Occipital lobe (tissue), 2 donors: Measurements from ENCODE around the gene RBM20. TPM values are rescaled to one million over a fixed set of nuclear protein-coding genes. Genes with fewer than 3 reads are reported as not detected.
"Not testable (repeated sequence)": the region's sequence is repeated elsewhere in the genome, so short reads cannot be mapped to it uniquely, and the experiment has no call there.

Experiments
- DNase-seq: peaks from one replicate; lab custom pipeline; 2025; lab: John Stamatoyannopoulos, UW
- total RNA-seq: library from RNA; depleted of rRNA; stranded (reverse); fragments of >200 nt; gene quantifications from one replicate; pipeline ENCODE4 v1.2.3, GENCODE V29; 2014

The RBM20 gene
- total RNA-seq, 1 donor from 2014 or later = 2.2 TPM

DNA sequence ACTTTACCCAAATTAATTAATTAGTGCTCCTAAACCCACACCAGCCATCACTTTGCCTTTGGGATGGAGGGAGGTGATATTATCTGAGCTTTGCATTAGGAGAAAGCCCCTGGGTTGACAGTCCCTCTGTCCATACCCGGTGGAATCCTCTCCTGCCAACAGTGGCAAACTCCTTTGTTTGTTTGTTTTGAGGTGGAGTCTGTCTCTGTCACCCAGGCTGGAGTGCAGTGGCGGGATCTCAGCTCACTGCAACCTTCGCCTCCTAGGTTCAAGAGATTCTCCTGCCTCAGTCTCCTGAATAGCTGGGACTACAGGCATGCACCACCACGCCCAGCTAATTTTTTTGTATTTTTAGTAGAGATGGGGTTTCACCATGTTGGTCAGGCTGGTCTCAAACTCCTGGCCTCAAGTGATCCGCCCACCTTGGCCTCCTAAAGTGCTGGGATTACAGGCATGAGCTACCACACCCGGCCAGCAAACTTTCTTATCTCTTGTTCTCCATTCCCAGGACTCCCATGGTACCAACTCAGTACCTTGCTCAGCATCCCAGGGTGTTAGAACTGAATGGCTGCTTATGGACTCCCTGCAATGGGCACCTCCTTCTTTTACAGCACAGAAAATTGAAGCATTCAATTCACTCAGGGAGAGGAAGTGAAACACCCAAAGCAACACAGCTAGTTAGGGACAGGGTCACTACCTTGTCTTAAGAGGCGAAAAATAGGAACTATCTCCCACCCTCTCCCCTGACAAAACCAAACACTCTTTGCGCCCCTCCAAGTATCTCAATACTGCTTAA is 223.1 kb downstream of the RBM20 start:
- DNase-seq = not testable (repeated sequence)

DNA sequence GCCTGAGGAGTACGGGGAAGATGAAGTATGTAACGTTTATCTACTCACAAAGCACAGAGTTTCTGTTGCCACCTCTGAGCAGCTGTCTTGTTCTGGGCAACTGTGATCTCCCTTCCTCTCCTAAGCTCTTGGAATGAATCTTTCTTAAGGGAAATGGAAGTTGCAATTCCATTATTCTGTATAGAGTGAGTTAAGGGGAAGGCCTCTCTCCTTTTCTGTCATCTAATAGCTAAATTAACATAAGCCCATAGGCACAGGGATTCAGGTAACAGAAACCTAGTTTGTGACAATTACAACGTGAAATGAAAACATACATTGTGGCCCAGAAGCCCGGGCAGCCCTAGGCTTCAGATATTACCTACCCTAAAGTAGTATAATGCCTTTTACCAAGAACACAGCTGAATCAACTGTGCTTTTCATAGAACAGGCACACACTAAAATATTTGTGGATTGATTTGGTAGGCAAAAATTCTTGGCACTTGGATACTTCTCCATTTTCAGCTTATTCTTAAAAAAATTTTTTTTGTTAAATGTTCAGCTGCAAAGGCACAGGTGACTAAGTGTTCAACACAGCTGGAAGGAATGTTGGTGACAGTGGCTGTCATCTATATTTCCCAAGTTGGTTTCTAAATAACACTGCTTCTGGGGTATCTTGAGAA is 223.8 kb downstream of the RBM20 start:
- DNase-seq = no peak

DNA sequence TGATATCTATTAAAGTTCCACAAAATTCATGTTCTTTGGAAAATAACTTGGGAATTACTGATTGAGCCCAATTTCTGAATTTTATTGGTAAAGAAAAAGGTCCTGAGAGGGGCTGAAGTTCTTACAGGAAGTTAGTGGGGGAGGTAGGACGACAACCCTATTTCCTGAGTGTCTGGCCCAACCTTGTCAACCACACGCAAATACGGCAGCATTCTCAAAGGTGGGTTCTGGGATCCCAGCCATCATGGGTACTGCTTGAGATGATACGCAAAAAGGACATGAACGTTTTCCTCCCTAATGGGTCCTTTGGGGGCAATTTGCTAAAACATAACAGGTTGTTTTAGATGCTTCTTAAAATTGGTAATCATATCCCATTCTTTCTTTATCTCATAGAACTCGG is 224.8 kb downstream of the RBM20 start:
- no peak for DNase-seq

DNA sequence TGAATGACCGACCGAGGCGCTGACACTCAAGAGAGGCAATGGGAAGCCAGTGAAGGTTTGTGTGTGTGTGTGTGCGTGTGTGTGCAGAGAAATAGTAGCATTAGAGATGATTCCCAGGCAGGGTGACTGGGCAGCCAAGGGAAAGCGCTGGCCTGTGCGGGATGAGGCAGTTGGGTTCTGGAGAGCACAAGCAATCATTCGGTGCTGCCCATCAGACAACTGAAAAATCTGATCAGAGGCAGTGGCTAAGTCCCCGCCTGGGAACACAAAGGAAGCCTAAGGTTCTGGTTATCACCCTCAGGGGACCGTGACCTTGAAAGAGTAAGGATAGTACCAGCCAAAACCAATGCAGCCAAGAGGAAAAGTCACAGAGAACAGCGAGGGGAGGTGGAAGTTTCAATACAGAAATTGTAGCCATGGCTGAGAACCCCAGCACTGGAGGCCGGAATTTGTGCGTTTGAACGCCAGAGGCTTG is 226.7 kb downstream of the RBM20 start:
- no peak for DNase-seq

DNA sequence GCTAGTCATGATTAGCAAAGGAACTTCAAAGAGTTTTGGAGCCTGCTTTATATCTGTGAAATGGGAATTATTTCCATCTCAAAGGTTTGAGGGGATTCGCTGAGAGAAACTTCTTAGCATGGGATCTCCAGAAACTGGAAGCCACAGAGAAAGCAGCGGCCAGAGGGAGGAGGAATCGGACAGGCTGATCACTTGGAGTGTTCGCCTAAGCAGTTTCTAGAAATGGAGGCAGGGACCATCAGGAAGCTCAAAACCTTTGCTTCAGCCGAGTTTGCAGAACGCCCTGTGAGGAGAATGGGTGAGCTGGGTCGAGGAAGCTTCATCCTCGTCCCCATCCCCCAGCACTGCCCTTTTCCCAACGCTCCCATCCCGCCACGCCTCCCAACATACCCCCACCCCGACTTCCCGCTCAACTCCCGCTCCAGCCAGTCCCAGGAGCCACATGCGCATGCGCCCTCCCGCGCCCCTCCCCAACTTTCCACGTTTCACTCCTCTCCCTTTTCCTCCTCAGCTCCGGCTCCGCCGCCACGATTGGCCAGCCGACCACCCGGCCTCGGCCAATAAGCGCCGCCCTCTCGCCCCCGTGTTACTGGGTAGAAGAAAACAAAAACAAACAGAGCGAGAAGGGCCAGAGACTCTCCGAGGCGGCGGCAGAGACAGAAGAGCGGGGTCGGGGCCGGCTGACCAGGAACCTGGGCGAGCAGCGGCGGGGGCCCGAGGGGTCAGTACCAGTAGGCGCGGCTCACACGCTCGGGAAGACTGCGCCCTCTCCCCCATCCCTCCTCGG is 227.4 kb downstream of the RBM20 start, which contains the start of gene PDCD4:
TSS of gene PDCD4 (plus strand) at position 631 of the 787 bp plus-strand sequence. CDS start 4,100 bp downstream, outside the sequence.
- peak; percentile 98 for DNase-seq

DNA sequence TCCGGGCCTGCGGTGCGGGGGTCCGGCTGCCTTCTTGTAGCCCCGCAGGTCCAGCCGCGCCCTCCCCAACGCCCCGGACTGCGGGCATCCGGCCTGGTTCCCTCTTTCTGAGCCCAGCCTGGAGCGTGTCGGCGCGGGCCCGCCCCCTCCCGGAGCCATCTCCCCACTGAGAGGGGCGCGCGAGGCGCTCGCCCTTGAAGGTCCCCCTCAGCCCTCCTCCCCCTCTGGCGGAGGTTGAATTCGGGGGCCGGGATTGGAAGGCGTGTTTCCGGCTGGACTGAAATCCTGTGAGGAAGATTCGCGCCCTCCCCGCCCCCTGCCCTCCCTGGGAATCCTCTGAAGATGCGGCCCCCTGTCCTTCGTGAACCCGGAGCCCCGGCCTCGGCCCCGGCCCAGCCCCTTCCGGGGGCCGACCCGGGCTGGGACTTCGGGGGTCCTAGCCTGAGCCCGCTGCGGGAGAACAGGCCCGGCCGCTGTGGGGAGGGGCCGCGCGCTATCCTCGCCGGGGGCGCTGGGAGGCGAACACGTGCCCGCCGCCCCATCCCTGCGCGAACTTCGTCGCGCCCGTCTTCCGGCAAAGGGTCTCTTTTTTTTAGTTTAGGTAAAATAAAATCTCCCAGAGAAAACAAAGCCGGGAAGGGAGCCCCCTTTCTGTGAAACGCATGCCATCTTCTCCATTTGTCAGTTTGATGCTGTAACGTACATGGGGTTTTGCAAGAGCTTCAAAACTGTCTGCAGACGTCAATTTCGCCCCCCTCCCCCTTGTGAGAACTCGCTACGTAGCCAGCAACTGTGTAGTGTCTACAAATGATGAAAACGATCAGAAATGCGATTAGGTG is 228.2 kb downstream of the RBM20 start:
- peak; percentile 65 for DNase-seq

DNA sequence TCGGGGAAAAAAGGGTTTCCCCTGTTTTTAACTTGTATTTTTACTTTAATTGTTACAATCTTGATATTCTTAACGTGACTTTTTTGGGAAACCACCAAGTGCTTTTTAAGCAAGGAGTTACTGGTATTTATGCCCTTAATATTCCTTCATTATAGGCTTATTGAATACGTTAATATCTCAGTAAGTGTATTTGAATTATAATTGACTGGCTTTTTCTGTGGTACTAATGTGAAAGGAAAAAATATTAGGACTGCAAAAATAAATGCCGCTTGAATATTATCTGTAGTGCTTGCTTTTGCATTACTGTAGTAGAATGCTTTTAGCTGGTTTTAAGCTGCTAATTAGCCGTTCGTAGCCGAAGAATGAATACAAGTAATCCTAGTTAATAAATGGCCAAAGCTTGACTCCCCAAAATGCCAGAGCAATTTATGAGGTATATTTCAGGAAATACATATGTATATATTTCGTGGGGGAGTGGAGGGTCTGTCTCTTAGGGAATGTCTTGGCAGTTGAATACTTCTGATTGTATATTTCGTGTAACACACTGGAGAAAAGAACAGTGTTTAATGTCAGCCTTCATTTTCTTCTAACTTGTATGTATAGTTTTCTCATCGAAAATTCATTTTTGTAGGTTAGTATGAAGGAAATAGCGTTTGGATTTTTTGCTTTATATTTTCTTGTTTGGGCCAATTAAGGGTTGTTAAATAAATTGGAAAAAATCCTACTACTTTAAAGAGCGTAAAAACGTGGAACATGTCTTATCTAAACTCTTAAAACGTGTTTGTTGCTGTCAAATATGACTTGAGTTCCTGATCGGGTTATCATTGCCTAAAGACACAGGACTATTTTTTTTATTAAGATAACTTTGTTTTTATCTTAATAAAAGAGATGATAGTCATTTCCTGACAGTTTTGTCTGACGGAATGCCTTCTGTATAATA is 229.1 kb downstream of the RBM20 start:
- no peak for DNase-seq

DNA sequence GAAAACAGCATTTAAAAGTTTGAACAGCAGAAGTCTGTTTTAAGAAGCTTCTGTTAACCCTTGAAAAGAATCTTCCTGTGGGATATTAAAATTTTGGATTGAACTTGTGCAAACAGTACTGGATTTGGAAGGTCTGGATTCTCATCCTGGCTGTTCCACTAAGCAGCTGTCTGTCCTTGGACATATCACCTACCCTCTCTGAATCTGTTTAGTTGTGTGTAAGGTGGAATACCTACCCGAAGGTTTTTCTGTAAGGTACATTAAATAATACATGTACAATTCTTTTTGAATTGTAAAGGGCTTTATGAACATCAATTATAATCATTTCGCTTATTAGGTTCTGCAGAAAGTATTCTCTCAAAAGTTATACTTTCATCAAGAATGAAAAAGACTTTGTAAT is 229.8 kb downstream of the RBM20 start:
- DNase-seq = no peak

DNA sequence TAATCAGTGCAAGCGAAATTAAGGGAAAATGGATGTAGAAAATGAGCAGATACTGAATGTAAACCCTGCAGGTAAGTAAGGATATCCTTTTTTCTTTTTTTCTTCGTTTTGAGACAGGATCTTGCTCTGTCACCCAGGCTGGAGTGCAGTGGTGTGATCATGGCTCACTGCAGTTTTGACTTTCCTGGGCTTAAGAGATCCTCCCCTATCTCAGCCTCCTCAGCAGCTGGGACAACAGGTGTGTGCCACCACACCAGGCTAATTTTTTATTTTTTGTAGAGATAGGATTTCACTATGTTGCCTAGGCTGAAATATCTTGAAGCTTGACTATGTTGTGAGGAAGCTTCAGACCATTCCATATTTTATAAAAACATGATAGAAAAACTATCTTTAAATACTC is 231.9 kb downstream of the RBM20 start:
- DNase-seq = no peak

DNA sequence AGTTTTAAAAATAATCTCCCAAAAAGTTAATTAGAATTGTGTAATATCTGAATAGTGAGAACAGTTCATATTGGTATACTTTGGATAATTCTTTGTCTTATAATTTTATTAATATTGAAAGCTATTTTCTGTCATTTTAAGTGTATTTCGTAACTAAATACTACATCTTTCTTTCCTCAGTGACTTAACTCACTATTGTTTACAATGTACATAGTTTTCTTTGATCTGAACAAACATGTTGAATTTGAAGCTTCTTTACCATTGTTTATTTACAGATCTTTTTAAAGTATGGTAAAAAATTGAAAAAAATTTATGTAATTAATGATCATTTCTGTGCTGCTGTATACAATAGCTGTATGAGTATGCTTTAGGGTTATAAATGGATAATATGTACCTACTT is 232.7 kb downstream of the RBM20 start:
- no peak for DNase-seq

DNA sequence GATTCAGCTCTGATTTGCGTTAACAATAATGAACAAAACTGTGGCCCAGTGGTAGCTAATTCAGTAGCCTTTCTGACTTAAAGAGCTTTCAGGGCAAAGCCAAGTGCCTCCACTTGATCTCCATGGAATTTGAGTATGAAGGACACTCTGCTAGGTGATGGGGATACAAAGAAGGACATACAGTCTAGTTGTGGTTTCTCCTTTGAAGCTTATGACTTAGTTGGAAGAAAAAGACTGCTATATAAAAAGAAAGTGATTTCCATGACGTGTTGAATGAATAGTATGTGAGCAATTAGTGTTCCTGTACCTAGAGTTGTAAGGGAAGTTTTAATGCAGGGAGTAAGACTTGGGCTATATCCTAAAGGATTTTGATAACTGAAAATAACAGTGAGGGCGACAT is 235.9 kb downstream of the RBM20 start:
- DNase-seq = no peak

DNA sequence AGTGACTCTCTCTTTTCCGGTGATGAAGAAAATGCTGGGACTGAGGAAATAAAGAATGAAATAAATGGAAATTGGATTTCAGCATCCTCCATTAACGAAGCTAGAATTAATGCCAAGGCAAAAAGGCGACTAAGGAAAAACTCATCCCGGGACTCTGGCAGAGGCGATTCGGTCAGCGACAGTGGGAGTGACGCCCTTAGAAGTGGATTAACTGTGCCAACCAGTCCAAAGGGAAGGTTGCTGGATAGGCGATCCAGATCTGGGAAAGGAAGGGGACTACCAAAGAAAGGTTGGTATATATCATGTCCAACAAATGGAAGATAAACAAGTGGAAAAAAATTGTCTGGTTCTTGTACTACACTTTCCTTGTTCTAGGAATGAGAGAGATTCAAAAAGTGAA is 237.1 kb downstream of the RBM20 start:
- DNase-seq = no peak

DNA sequence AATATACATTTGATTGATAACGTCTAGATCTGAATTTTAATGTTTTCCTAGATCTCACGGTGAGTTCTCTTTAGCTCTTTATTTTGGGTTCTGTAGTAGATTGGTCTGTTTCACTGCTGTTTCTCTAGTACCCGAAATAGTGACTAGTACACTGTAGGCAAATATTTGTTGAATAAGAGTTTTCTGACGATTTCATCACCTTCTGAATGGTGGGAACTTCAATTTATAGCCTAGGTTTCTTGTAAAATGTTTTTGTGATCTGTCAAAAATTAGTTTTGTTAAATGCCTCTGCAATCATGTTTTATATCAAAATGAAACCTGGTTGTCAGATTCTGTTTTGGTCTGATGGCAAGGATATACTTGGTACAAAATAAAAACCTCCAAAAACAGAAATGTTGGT is 237.8 kb downstream of the RBM20 start:
- DNase-seq = no peak

DNA sequence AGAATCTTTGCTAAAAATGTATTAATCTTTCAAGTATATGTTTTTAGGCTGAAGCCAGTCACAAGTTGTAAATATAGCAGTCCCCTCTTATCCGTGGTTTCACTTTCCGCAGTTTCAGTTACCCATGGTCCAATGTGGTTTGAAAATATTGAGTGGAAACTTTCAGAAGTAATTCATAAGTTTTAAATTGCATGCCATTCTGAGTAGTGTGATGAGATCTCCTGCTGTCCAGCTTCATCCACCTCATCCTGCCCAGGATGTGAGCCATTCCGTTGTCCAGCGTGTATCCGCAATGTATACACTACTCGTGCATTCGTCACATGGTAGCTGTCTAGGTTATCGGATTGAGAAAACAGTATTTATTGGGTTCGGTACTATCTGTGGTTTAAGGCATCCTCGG is 239.8 kb downstream of the RBM20 start:
- DNase-seq = no peak

DNA sequence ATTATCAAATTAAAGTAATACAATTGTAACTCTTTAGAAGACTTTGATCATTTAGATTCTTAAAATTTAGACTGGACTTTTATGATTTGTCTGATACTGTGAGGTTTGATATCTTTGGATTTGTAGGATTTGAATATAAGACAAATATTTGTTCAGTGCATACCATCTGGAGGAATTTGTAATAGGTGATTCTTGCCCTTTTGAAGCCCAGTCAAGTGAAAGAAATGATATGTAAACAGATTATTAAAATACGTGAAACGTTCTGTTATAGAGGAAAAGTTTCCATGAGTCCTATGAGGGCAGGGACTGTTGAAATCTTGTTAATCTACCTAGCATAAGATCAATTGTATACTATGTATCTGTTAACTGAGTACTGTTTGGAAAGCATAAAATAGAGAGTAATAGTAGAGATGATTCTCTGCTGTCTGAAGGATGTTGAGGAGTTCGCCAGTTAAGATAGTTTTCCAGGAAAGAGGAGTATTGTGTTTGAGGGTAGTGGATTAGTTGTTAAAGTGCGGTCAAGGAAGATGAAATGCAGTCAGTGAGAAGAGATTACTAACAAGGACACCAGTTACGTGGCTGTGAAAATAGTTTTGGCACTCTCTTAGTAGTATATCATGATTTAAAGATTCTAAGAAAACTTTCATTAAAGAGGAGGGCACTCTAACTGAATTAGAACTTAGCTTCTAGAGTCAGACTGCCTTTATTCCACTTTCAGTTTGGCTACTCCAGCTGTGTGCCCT is 242.0 kb downstream of the RBM20 start:
- no peak for DNase-seq

DNA sequence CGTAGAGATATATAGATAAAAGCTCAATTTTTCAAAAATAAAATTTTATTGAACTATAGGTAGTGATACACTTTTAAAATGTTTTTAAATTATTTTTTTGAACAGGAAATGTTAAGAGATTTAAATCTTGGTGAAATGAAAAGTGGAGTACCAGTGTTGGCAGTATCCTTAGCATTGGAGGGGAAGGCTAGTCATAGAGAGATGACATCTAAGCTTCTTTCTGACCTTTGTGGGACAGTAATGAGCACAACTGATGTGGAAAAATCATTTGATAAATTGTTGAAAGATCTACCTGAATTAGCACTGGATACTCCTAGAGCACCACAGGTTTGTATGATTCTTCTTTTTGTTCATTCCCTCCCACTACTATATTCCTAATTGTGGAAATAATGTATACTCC is 243.4 kb downstream of the RBM20 start:
- DNase-seq = no peak
